Mesodermal cell (in vitro differentiated cells): ENCODE measurements around the gene AMBP.
"Not testable (repeated sequence)": the region's sequence is repeated elsewhere in the genome, so short reads cannot be mapped to it uniquely, and the experiment has no call there.

ENCODE experiments used
- H3K27ac ChIP-seq: 2 replicates; pipeline ENCODE4 v1.7.0; 2013; ENCODE audit warnings: mild to moderate bottlenecking, low read depth, low read length, moderate library complexity; ENCODE audit not compliant: severe bottlenecking
- H3K36me3 ChIP-seq: 2 replicates; pipeline ENCODE4 v1.7.1; 2013; ENCODE audit warnings: mild to moderate bottlenecking, low read length, moderate library complexity; ENCODE audit not compliant: control insufficient read depth, insufficient read depth
- H3K4me1 ChIP-seq: one replicate; pipeline ENCODE4 v1.7.1; 2013; ENCODE audit warnings: mild to moderate bottlenecking, low read length; ENCODE audit not compliant: insufficient read depth, control insufficient read depth, poor library complexity, severe bottlenecking
- H3K4me3 ChIP-seq: 2 replicates; pipeline ENCODE4 v1.7.0; 2013; ENCODE audit warnings: low read length, control low read depth, mild to moderate bottlenecking; ENCODE audit not compliant: insufficient read depth, poor library complexity, severe bottlenecking; ENCODE audit errors: extremely low read depth
- H3K9me3 ChIP-seq: 2 replicates; pipeline ENCODE4 v1.7.1; 2013; ENCODE audit warnings: mild to moderate bottlenecking, low read length, moderate library complexity; ENCODE audit not compliant: control insufficient read depth
- WGBS, 2 experiments: methylation state at CpG; one replicate each; pipeline ENCODE4 v1.1.5; 2013; ENCODE audit warnings: missing lambda C conversion rate in 2 of 2; ENCODE audit not compliant: insufficient coverage in 2 of 2; 5-methylcytosine and 5-hydroxymethylcytosine counted together

Gene AMBP

DNA sequence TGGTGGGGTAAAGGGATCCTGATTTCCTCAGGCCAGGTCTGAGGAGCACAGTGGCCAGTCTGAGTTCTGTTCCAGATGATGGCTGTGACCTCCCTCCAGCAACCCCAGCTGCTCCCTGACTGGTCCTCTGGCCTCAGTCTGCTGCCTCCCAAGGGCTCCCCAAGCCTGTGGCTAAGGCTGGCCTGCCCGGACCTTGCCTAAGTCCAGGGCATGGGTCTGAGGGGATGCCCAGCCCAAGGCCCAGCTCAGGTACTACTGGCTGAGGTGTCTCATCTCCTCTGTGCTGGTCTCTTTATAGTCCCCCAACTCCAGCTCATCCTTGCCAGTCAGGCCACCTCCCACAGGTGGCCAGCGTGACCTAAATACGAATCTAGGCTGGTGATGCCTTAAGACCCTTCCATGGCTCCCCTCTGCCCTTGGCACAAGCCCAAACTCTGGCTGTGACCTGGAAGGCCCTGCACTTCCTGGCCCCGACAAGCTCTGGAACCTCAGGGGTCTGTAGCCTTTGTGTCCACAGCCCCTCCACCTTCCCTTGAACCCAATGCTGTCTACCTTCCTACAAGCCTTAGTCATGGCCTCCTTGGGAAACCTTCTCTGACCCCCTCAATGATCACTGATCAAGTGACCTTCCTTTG is 11.2 kb upstream of the AMBP start:
- Histone ChIP-seq H3K4me1 (no peaks in the 10 kb centered on the region), H3K4me3 (no peak overlapping the region), H3K27ac (no peak overlapping the region), H3K36me3 (no peaks in the 10 kb centered on the region), H3K9me3 (no peaks in the 10 kb centered on the region)
- 84 to 96% methylated on average over 2 to 4 of the region's 4 CpGs for WGBS, 2 experiments

DNA sequence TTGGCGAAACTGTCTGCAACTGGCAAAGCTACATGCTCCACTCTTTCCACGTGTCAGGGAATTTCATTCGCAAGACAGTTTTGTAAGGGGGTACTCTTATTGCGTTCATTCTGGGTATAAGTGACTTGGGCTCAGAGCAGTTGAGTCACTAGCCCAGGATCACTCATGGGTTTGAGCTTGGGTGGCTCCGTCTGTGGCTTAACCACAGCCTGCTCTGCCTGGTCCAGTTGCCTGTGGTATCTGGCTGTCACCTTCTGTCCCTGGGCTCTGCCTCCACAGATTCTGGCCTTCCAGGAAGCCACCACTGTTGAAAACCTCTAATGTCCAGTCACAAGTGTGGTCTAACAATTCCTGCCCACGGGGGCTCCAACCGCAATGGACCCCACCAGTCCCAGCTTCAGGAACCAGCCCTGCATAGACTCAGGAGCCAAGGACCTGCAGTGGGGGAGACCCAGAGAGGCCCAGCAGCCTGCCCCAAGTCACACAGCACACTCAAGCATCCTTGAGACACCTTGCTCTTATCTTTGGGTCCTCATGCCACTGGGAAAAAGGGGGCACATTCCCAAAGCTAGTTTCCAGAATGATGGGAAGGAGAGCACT is 10.6 kb upstream of the AMBP start:
- WGBS, 2 experiments: 85 to 92% methylated on average over 7 of the region's 7 CpGs
- Histone ChIP-seq H3K36me3 (no peaks in the 10 kb centered on the region), H3K9me3 (no peaks in the 10 kb centered on the region), H3K4me1 (no peaks in the 10 kb centered on the region), H3K4me3 (no peak overlapping the region), H3K27ac (no peak overlapping the region)

DNA sequence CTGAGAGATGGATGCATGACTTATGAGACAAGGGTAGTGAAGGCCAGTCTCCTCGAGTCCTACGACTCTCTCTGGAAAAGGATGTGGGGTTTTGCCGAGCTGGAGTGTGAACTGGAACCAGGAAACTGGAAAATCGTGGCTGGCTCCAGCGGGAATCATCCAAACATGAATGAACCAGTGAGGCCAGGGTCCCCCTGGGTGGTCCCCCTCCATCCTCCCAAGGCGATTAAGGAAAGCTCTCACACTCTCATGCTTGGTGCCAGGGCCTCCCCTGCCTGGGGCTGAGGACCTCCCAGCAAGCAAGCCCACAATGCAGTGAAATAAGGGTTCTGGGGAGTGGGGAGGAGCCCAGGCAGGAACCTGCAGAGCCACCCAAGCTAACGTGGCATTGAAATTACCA is 9.6 kb upstream of the AMBP start:
- Histone ChIP-seq H3K27ac (no peak overlapping the region), H3K36me3 (no peaks in the 10 kb centered on the region), H3K9me3 (no peaks in the 10 kb centered on the region), H3K4me3 (no peak overlapping the region), H3K4me1 (no peaks in the 10 kb centered on the region)
- WGBS, 2 experiments: 82 to 94% methylated on average over 4 to 6 of the region's 7 CpGs

GRCh38 chr9:114086607-114087006 is 8.5 kb upstream of the AMBP start:
- Histone ChIP-seq H3K9me3 (no peaks in the 10 kb centered on the region), H3K4me1 (no peaks in the 10 kb centered on the region), H3K4me3 (no peak overlapping the region), H3K27ac (no peak overlapping the region), H3K36me3 (no peaks in the 10 kb centered on the region)
- WGBS, 2 experiments: 83 to 88% methylated on average over 3 to 4 of the region's 4 CpGs

GRCh38 chr9:114086009-114086408 is 7.9 kb upstream of the AMBP start:
- H3K4me3 ChIP-seq: no peak overlapping the region
- WGBS, 2 experiments: 93 to 96% methylated on average over 6 of the region's 6 CpGs

DNA sequence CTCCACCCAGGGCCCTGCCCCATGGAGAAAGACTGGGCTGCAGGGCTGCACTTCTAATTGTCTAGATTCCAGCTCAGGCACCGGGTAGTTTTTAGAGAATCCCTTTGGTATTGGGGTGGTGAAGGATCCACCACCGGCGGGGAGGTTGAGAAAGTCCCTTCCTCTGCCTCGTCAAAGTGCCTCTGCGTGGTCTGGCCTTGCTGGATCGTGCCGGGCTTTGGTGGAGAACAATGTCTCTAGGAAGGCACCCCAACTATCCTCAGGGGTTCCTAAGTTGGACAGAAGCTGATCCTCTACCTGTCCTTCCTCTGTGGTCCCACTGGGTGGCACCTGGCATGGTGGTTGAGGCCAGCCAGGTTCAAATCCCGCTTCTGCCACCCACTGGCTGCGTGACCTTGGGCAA is 7.3 kb upstream of the AMBP start:
- no peaks in the 10 kb centered on the region for H3K36me3 ChIP-seq
- H3K27ac ChIP-seq: no peak overlapping the region
- no peaks in the 10 kb centered on the region for H3K9me3 ChIP-seq
- no peaks in the 10 kb centered on the region for H3K4me1 ChIP-seq
- H3K4me3 ChIP-seq: no peak overlapping the region
- 92 to 99% methylated on average over 5 to 8 of the region's 9 CpGs for WGBS, 2 experiments

More at GRCh38 chr9:114086009-114086408, 7.9 kb upstream of the AMBP start:
- Histone ChIP-seq H3K4me1 (no peaks in the 10 kb centered on the region), H3K36me3 (no peaks in the 10 kb centered on the region), H3K27ac (no peak overlapping the region), H3K9me3 (no peaks in the 10 kb centered on the region)

DNA sequence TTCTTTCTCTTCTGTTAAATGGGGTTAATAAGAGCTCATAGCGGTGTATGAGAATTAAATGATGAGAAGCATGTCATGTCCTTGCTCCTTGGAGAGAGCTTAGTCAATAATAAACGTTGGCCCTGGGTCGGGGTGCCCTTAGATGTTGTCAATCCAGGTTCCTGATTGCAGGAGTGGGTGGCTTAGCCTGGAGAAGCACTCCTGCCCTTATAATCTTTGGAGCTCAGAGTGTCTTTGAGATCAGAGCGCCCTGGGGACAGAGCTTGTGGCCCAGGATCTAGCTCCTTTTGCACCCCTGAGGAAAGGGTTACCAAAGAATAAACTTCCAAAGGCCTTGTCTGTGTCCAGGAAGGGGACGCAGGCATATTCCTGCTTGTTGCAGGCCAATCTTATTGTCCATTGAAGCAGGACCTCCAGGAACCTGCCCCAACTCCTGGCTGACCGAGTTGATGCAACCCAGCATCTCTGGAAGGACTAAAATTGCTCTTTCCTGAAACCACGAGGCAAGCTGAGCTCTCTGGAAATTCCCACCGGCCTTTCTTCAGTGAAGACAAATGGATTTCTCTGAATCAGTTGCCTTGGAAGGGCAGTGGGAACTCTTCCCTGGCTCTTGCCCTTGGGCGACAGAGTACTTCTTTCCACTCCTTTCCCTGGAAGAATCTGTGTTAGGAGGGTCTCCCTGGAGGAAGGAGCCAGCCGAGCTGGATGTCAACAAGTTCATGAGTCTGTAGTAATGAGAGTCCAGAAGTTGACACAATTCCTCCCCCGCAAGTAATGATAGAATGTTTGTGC is 6.4 kb upstream of the AMBP start:
- Histone ChIP-seq H3K36me3 (no peaks in the 10 kb centered on the region), H3K27ac (no peak overlapping the region), H3K9me3 (no peaks in the 10 kb centered on the region), H3K4me1 (no peaks in the 10 kb centered on the region), H3K4me3 (no peak overlapping the region)
- whole genome bisulfite sequencing, 2 experiments: 89% methylated on average over 7 of the region's 11 CpGs

DNA sequence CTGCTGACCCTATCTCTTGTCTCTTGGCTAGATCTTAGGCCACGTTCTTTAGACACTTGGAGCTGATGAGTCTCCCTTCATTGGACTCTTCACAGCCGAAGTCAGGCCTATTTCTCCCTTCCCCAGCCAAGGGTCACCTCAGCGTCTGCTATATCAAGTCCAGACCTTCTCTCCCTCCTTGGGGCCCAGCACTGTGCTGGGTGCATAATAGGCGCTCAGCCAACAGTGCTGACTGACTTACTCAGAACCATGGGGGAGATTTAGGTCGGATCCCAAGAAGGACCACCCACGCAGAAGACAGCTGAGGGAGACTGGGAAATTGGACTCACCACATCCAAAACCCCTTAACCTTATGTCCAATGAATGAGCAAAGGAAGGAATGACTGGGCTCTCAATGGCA is 5.6 kb upstream of the AMBP start:
- Histone ChIP-seq H3K4me1 (no peaks in the 10 kb centered on the region), H3K4me3 (no peak overlapping the region), H3K9me3 (no peaks in the 10 kb centered on the region), H3K36me3 (no peaks in the 10 kb centered on the region), H3K27ac (no peak overlapping the region)
- 84 to 89% methylated on average over 4 to 5 of the region's 6 CpGs for WGBS, 2 experiments

- H3K4me1 ChIP-seq, H3K9me3 ChIP-seq, H3K27ac ChIP-seq, H3K4me3 ChIP-seq, H3K36me3 ChIP-seq: not testable (repeated sequence)
- 71 to 90% methylated on average over 6 to 7 of the region's 13 CpGs for WGBS, 2 experiments
These were observed 4.8 kb upstream of the AMBP start for GRCh38 chr9:114082763-114083412.

- no peak overlapping the region for H3K27ac ChIP-seq
- H3K4me3 ChIP-seq: no peak overlapping the region
- no peaks in the 10 kb centered on the region for H3K36me3 ChIP-seq
- 57 to 59% methylated on average over 7 to 10 of the region's 10 CpGs for WGBS, 2 experiments
- no peaks in the 10 kb centered on the region for H3K9me3 ChIP-seq
- no peaks in the 10 kb centered on the region for H3K4me1 ChIP-seq
These were observed 4.1 kb upstream of the AMBP start for GRCh38 chr9:114082017-114082762.
